ENCODE data around the gene ITGA6.

The ITGA6 gene

GRCh38 chr2:172427256-172427989 is at the start of gene ITGA6:
Gene ITGA6, plus strand, starts transcription at chr2:172427586.
- DNase-seq (ENCODE audit: low read depth), result peak; percentile 56

GRCh38 chr2:172380436-172381274 is 46.7 kb upstream of the ITGA6 start:
- DNase-seq (ENCODE audit: low read depth), result no peak

- DNase-seq (ENCODE audit: low read depth), result no peak
Measured at GRCh38 chr2:172381275-172382027, 45.9 kb upstream of the ITGA6 start.

- no peak for DNase-seq (ENCODE audit: low read depth)
Measured at GRCh38 chr2:172387361-172387760, 40.0 kb upstream of the ITGA6 start.

- no peak for DNase-seq (ENCODE audit: low read depth)
Measured at GRCh38 chr2:172389685-172390339, 37.6 kb upstream of the ITGA6 start.

- no peak for DNase-seq (ENCODE audit: low read depth)
Measured at GRCh38 chr2:172394002-172394401, 33.4 kb upstream of the ITGA6 start.

GRCh38 chr2:172395503-172395902 is 31.9 kb upstream of the ITGA6 start:
- no peak for DNase-seq (ENCODE audit: low read depth)

GRCh38 chr2:172397148-172397834 is 30.1 kb upstream of the ITGA6 start:
- DNase-seq (ENCODE audit: low read depth), result no peak

GRCh38 chr2:172398440-172398839 is 28.9 kb upstream of the ITGA6 start:
- DNase-seq (ENCODE audit: low read depth), result no peak

GRCh38 chr2:172399765-172400164 is 27.6 kb upstream of the ITGA6 start:
- DNase-seq (ENCODE audit: low read depth), result no peak

- no peak for DNase-seq (ENCODE audit: low read depth)
Measured at GRCh38 chr2:172402198-172402597, 25.2 kb upstream of the ITGA6 start.

GRCh38 chr2:172403402-172403801 is 24.0 kb upstream of the ITGA6 start:
- DNase-seq (ENCODE audit: low read depth), result no peak

GRCh38 chr2:172403881-172404468 is 23.4 kb upstream of the ITGA6 start:
- no peak for DNase-seq (ENCODE audit: low read depth)

GRCh38 chr2:172404824-172405223 is 22.6 kb upstream of the ITGA6 start:
- DNase-seq (ENCODE audit: low read depth), result no peak

- DNase-seq (ENCODE audit: low read depth), result no peak
Measured at GRCh38 chr2:172405673-172406072, 21.7 kb upstream of the ITGA6 start.

- no peak for DNase-seq (ENCODE audit: low read depth)
Measured at GRCh38 chr2:172408143-172408766, 19.1 kb upstream of the ITGA6 start.

GRCh38 chr2:172409042-172409441 is 18.3 kb upstream of the ITGA6 start:
- no peak for DNase-seq (ENCODE audit: low read depth)

GRCh38 chr2:172412984-172413492 is 14.3 kb upstream of the ITGA6 start:
- no peak for DNase-seq (ENCODE audit: low read depth)

- no peak for DNase-seq (ENCODE audit: low read depth)
Measured at GRCh38 chr2:172415157-172415864, 12.1 kb upstream of the ITGA6 start.

GRCh38 chr2:172415865-172416183 is 11.6 kb upstream of the ITGA6 start:
- DNase-seq (ENCODE audit: low read depth), result no peak

All from stimulated activated CD8-positive, alpha-beta memory T cell treated with anti-CD3 and anti-CD28 coated beads, Interleukin-12 subunit alpha, Interleukin-12 subunit beta, amount 100 ng/mL, for 1 hour (primary cell).